ENCODE data around the gene TNFAIP1.
"Not testable (repeated sequence)": the region's sequence is repeated elsewhere in the genome, so short reads cannot be mapped to it uniquely, and the experiment has no call there.

Gene TNFAIP1, protein sequence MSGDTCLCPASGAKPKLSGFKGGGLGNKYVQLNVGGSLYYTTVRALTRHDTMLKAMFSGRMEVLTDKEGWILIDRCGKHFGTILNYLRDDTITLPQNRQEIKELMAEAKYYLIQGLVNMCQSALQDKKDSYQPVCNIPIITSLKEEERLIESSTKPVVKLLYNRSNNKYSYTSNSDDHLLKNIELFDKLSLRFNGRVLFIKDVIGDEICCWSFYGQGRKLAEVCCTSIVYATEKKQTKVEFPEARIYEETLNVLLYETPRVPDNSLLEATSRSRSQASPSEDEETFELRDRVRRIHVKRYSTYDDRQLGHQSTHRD

DNA sequence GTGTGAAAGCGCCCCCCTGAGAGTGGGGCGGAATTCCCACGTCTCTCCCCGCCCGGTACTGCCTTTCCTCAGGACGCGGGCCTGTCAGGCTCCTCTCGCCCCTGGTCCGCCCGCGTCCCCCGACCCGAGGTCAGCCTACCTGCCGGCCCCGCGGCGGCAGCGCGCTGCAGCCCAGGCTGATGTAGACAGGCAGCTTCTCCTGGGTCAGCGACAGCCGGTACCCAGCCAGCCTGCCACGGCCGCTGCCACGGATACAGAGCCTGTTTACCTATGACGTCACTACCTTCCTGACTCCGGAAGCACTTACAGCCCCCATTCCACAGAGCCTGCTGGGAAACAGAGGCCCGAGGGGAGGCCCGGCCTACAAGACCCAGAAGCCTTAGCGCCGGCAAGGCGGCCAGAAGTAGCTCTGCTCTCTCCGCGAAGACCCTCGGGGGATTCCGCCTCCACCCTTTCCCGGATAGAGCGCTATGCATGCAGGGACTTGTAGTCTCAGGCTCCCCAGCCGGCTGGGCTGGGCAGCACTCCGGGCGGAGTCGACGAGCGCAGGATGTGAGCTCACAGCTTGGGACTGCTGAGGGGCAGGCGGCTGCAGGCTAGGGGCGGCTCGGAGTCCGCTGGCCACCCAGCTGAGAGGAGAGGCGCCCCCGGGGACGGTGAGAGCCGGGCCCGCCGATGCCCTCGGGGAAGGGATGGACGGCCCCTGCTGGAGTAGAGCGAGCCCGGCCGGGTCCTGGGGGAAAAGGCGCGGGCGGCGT is at the start of gene TNFAIP1, which contains the start of gene IFT20:
TSS of gene TNFAIP1 (plus strand) at position 561 of the 758 bp plus-strand sequence. CDS start 3,761 bp downstream, outside the sequence.
TSS of gene IFT20 (minus strand) at position 272 of the 758 bp plus-strand sequence. CDS start 3,487 bp downstream, outside the sequence.
- DNase-seq (ENCODE audit: insufficient read length, low spot score) (peak; percentile 98), FAIRE-seq (peak; percentile 93)

DNA sequence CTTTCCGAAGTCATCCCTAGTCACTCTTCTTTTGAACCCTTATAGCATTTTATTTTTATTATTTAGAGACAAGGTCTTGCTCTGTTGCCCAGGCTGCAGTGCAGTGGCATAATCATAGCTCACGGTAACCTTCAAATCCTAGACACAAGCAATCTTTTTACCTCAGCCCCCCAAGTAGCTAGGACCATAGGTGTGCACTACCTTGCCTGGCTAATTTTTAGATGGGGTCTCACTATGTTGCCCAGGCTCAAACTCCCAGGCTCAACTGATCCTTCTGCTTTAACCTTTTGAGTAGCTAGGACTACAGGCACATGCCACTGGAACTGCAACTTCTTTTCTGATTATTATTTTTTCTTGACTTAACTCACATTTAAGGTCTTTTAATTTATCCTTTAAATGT is 49.6 kb upstream of the TNFAIP1 start:
- DNase-seq (ENCODE audit: insufficient read length, low spot score) (no peak), FAIRE-seq (no peak)

DNA sequence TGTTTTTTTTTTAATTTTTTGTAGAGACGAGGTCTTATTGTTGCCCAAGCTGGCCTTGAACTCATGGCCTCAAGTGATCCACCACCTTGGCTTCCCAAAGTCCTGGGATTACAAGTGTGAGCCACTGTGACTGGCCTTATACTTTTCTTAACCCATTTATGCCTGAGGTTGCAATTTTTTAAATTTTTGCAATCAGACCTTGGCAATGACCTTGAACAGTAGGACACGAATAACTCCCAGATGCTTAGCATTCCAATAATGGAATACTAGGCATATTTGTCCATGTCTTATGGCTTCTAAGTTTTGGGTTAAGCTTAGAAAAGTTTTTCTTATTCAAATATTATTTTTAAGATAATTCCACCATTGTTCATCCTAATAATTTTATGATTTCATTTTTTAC is 44.9 kb upstream of the TNFAIP1 start:
- DNase-seq (ENCODE audit: insufficient read length, low spot score) (no peak), FAIRE-seq (peak; percentile 48)

DNA sequence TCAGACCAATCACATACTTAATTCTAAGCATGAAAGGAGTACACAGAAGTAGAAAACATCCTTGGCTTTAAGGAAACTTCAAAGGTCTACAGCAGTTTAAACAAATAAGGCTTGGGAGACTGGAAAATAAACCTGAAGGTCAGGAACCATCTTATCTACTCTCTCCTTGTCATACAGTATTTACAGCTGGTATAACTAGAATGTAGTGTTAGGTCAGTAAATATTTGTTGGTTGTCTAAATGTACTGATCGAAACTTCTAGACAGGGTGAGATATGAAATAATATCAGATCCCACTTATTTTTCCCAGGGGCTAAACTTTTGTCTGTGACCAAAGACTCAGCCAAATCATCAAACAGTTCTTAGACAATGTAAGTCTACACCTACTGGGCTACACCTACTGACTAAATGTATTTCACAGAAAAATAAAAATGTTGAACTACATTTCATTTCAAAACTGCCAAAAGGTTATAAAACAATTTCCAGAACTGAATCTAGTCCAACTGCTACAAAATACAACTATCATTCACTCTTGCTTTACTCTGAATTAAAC is 43.7 kb upstream of the TNFAIP1 start:
- DNase-seq (ENCODE audit: insufficient read length, low spot score), result no peak
- FAIRE-seq, result no peak

DNA sequence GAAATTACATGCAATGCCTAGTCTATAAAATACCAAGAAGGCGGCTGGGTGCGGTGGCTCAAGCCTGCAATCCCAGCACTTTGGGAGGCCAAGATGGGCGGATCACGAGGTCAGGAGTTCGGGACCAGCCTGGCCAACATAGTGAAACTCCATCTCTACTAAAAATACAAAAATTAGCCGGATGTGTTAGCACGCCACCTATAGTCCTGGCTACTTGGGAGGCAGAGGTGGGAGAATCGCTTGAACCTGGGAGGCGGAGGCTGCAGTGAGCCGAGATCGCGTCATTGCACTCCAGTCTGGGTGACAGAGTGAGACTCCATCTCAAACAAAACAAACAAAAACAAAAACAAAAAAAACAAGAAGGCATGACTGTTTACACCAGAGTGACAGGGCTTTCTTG is 42.7 kb upstream of the TNFAIP1 start:
- not testable (repeated sequence) for DNase-seq (ENCODE audit: insufficient read length, low spot score); FAIRE-seq

DNA sequence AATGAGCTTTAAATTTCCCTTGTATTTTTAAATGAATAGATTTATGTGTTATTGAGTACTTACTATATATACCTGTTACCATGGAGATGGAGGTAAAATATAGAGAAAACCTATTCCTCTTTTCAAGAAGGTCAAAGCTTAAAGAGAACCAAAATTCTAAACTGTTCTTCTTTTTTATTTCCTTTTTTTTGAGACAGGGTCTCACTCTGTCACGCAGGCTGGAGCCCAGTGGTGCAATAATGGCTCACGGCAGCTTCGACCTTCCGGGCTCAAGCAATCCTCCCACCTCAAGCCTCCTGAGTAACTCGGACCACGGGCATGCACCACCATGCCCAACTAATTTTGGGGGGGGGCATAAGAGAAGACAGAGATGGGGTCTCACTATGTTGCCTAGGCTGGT is 41.6 kb upstream of the TNFAIP1 start:
- no peak for FAIRE-seq

DNA sequence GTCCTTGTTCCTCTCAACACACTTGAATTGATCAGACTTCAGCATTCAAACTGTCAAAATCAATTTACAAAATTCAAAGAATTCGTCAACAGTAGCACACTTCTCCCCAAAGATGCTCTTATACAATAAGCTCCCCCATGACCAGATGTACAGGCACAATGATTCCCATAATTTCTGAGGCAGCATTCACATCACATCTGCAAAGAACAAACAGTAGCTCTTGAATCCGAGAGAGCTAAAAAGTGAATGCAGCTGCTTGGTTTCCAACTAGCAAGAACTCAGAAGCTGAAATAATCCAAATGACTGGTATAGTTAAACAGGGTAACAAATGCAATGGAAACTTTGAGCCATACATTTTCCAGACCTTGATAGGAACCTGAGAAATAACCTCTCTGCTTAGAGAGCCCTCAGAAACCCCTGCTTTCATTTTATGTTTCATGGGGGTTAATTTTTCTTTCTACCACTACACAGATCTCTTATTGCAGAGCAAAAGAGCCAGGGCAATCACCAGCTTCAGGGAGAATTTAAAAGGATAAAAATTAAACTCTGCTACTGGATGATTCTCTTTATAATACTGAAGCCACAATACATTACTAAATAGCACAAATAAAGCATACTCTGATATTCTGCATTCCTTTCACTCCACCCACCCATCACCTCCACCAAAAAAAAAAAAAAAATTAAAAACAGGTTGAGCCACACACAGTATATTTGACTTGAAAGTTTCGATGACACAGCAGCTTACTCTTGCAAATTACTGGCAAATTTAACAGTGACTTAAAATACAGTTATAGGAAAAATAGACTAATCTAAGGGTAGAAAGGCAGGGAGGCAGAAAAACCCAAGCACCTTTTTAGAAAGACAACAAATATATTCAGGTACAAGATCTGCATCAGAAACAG is 39.6 kb upstream of the TNFAIP1 start:
- FAIRE-seq (no peak), DNase-seq (ENCODE audit: insufficient read length, low spot score) (no peak)

More for the DNA sequence above, 41.6 kb upstream of the TNFAIP1 start:
- no peak for DNase-seq (ENCODE audit: insufficient read length, low spot score)

DNA sequence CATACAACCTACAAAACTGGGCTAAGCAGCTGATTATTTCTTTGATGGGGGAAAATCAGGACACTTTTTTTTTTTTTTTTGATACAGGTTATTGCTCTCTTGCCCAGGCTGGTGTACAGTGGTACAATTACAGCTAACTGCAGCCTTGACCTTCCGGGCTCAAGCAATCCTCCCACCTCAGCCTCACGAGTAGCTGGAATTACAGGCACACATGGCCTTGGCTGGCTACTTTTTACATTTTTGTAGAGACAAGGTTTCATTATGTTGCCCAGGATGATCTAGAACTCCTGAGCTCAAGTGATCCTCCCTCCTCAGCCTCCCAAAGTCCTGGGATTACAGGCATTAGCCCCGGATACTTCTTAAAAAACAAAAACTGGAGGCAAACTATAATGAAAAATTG is 37.1 kb upstream of the TNFAIP1 start:
- FAIRE-seq (no peak), DNase-seq (ENCODE audit: insufficient read length, low spot score) (no peak)

DNA sequence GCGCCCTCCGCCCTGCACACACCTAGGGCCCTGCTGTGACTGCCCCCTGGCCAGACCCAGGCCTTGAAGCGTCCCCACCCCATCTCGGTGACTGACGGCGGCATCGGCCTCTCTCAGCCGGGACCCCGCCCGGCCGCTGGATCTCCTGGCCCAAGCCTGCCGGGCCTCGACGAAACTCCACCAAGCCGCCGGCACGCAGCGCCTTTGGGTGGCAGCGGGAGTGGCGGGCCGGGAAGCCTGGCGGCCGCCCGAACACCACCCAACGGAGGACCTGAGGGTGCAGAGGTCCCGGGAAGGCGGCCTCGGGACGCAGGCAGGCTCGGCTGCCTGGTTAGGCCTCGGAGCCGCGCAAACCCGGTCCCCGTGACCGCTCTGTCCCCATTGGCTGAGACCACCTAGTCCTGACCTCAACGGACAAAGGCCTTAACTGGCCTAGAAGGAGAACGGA is 28.6 kb upstream of the TNFAIP1 start:
- FAIRE-seq, result no peak
- no peak for DNase-seq (ENCODE audit: insufficient read length, low spot score)

DNA sequence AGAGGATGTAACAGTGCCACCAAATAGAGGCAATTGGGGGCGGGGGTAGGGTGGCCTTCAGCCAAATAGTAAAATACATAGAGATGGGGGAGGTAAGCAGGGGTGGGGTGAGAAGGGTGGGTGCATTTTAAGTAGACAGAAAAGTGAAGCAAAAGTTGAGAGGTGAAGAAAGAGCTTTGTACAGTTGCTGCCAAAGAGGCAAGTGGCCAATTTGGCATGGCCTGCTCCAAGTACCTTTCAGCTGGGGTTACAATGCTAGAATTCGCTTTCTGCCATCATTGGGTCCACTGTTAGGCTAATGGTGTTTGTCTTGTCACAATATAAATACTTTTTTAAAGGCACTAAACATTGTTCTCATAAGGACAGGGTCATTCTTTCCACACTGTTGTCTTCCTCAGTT is 21.7 kb upstream of the TNFAIP1 start:
- no peak for FAIRE-seq

DNA sequence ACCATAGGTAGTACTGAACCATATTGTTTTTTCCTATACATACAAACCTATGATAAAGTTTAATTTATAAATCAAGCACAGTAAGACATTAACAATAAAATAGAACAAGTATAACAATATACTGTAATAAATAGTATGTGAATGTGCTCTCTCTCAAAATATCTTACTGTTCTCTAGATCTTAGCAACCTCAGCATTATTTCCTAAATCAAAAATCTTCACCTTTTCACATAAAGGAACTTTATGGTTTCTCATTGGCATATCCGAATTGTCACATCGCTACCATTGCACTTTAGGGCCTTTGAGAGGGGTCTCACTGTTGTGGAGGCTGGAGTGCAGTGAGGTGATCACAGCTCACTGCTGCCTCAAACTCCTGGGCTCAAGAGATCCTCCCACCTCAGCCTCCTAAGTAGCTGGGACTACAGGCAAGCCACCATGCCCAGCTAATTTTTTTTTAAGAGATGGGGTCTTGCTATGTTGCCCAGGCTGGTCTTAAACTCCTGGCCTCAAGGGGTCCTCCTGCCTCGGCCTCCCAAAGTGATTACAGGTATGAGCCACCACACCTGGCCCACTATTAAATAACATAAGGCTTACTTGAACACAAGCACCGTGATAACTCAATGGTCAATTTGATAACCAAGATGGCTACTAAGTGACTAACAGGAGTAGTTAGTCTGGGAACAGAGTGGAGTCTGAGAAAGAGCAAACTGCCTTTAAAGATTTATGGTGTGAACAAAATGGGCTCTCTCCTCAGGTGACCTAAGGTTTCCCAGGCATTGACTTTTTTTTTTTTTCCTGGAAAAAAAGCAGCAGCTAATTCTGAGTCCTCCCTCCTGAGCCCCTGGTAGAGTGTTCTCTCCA is 19.5 kb upstream of the TNFAIP1 start:
- DNase-seq (ENCODE audit: insufficient read length, low spot score) (no peak), FAIRE-seq (no peak)

More for the DNA sequence above, 21.7 kb upstream of the TNFAIP1 start:
- no peak for DNase-seq (ENCODE audit: insufficient read length, low spot score)

DNA sequence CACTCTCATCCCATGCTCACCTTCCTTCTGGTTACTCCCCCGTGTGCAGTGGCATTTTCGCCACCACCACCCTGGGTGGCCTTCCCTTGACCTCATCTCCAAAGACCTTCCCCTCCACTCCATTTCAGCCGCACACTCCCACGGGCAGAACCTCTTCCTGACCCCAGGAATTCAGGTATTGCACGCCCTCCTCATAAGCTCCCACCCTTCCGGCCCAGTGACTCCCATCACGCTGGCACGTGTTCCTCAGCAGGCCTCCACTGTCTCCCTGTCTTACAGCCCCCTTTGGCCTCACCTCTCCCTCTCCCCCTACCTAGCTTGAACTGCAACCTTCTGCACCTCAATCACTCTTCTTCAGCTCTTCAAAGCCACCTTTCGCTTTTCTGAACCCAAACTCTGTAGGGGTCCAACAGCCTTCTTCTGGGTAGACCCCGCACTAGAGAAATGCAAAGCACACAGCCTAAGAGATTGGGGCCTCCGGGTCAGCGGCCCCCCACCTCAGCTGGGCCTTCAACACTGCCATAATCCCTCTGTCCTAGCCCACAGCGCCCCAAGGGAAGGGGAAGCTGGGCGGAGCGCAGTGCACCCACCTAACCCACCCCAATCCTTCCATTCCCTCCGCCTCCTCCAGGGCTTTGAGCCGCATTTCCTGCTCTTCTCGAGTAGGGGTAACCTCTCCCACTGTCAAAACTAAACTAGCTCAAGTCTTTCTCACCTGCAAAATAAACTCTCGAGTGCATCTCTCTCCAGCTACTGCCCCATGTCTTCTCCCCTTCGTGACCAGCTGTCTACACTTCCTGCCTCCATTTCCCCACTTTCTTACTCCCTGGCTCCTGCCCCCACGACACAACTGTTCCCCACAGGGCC is 18.2 kb upstream of the TNFAIP1 start:
- DNase-seq (ENCODE audit: insufficient read length, low spot score) (no peak), FAIRE-seq (no peak)

DNA sequence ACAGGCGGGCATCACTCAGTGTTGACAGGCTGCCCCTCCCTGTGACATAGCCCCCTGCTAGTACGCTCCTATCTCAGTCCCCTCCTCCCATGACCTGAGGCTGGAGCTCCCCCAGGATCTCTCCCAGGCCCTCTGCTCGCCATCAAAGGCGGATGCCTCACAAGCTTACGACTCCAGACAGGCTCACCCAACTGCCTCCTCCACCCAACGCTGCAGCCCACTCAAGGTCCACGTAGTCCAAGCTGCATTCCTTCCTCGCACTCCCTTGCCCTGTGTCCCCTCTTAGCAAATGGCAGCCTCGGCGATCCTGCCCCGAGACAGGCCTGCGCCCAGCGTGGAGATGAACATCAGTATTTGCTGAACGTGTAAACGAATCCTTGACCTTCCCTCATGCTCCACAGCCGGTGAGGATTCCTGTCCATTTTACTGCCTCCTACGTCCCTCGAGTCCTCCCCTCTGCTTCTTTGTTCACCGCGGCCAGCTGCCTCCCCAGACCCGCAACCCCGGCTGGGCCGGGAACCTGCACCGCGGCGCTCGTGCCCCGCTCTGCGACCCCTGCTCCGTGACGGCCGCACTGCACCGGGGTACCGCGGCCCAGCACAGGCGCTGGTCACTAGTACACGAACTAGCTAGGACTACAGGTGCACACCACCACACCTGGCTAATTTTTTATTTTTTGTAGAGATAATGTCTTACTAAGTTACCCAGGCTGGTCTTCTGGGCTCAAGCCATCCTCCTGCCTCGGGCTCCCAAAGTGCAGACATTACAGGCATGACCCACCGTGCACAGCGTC is 17.4 kb upstream of the TNFAIP1 start:
- FAIRE-seq (no peak), DNase-seq (ENCODE audit: insufficient read length, low spot score) (no peak)

DNA sequence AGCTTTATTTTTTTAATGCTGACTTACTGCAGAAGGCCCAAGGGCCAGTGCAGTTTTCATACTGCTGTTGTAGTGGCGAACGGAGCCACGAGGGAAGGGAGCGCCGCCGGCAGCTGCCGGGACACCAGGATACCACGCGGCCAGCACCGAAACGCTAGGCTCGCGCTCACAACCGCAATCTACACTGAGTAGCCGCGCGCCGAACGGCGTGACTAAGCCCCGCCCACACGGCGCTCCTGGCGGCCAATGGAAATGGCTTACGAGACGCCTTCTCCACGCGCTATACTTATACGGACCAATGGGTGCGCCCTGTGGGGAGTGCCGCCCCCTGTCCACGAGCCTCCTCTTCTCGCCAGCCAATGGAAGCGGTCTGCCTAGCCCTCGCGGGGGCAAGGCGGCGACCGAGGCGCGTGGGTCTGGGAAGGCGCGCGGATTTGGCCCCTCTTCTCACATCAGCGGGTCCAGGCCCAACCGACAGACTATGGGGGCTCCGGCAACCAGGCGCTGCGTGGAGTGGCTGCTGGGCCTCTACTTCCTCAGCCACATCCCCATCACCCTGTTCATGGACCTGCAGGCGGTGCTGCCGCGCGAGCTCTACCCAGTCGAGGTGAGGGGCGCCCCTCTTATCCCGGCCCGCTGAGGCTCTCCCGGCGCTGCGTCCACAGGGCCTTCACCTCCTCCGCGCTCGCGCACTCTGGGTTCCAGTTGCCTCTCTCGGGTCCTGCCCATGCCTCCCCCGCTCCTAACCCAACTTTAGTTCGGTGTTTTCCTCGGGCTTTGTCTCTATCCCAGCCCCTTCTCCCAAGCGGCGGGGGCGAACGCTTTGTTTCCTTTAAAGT is 16.6 kb upstream of the TNFAIP1 start, which contains the start of gene TMEM97:
TSS of gene TMEM97 (plus strand) at position 442 of the 839 bp plus-strand sequence. CDS start at position 482, 40 bp downstream.
- FAIRE-seq, result peak; percentile 97

DNA sequence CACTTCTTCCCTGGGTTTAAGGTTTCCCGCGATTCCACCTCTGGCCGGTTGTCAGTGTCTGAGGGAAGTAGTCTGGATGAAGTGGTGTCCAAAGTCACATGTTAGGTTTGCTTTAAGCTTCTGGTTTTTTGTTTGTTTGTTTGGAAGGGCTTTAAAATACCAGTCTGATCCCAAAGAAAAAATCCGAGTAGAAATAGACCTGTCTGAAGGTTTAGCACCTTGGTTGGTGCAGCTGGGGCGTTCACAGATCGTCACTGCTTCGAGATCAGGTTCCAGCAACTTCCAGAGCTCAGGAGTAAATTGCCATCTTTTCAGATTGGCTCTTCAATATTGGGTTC is 16.0 kb upstream of the TNFAIP1 start:
- no peak for DNase-seq (ENCODE audit: insufficient read length, low spot score)
- no peak for FAIRE-seq

More for the DNA sequence above, 16.6 kb upstream of the TNFAIP1 start, which contains the start of gene TMEM97:
- peak; percentile 98 for DNase-seq (ENCODE audit: insufficient read length, low spot score)

DNA sequence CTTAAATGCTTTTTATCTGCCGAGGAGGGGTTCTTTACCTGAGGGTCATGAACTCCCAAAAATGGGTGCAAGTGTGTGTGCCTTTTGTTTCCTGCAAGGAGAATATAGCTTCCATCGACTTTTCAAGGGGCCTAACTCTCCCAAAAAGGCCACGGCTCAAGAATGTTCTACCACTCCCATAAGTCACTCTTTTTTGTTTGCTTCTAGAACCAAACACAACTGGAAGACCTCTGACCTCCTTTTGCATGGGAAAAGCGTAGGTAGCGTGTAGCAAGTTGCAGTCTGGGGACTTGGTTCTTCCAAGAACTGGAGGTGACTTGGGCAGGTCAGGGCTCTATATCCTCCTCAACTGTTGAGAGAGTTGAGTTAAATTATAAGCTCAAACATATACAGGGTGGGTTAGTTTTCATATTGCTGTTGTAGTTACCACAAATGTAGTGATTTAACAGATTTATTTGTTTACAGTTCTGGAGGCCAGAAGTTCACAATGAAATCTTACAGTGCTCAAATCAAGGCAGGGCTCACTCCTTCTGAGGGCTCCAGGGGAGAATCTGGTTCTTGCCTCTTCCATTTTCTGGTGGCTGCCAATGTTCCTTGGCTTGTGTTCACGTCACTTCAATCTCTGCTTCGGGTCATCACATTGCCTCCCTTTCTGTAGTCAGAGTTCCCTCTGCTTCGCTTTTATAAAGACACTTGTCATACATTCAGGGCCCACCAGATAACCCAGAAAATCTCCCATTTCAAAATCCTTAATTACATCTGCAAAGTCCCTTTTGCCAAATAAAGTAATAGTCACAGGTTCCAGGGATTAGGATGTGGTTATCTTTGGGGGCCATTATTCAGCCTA is 15.1 kb upstream of the TNFAIP1 start:
- no peak for FAIRE-seq
- no peak for DNase-seq (ENCODE audit: insufficient read length, low spot score)
